Thyroid gland (tissue), 4 donors: ENCODE measurements around the gene KHDRBS1. TPM values are rescaled to one million over a fixed set of nuclear protein-coding genes. Genes with fewer than 3 reads are reported as not detected.

Experiments
- DNase-seq, 2 donors: peaks; one replicate each; pipeline ENCODE4 v3.0.0-alpha.2; 2019
- H3K27ac ChIP-seq, 3 donors: fragments of 200-600 bp; sonication (generic); 1 replicate in 2 of 3; 2 replicates in 1 of 3; pipeline ENCODE4 v1.5.1; 2016 to 2019; ENCODE audit warnings: mild to moderate bottlenecking in 1 of 3, moderate library complexity in 1 of 3
- H3K27me3 ChIP-seq: fragments of 200-600 bp; sonication (generic); one replicate; pipeline ENCODE4 v1.5.1; 2019
- H3K36me3 ChIP-seq, 2 donors: fragments of 200-600 bp; sonication (generic); one replicate each; pipeline ENCODE4 v1.5.1; 2016 to 2019
- H3K4me1 ChIP-seq, 2 donors: fragments of 200-600 bp; sonication (generic); one replicate each; pipeline ENCODE4 v1.5.1; 2017 to 2019
- H3K4me3 ChIP-seq, 3 donors: fragments of 200-600 bp; sonication (generic); replicated peaks in 1 of 3; 1 replicate in 2 of 3; 2 replicates in 1 of 3; pipeline ENCODE4 v1.5.1; 2016; ENCODE audit warnings: mild to moderate bottlenecking in 1 of 3
- H3K9me3 ChIP-seq: fragments of 200-600 bp; sonication (generic); one replicate; pipeline ENCODE4 v1.5.1; 2017
- CTCF ChIP-seq, 6 experiments: fragments of 200-600 bp in 3 of 6; fragments of 450-650 bp in 3 of 6; sonication (generic) in 3 of 6; IDR thresholded peaks; one replicate each; pipeline ENCODE4 v1.5.1; 2016 to 2019; ENCODE audit warnings: antibody characterized with exemption in 6 of 6, mild to moderate bottlenecking in 2 of 6, inconsistent platforms in 1 of 6, moderate library complexity in 1 of 6
- POLR2A ChIP-seq, 2 donors: fragments of 450-650 bp; IDR thresholded peaks; one replicate each; pipeline ENCODE4 v1.6.1; 2017; ENCODE audit warnings: antibody characterized with exemption in 2 of 2, mild to moderate bottlenecking in 2 of 2, moderate library complexity in 1 of 2
- whole genome bisulfite sequencing, 2 donors: methylation state at CpG; one replicate each; pipeline ENCODE4 v1.1.5; 2017; 5-methylcytosine and 5-hydroxymethylcytosine counted together
- intact Hi-C: fragments of 100-400 bp; cut with DNase I; formaldehyde crosslinking; loops from one replicate; pipeline ENCODE4 v1.15.1; 2023
- total RNA-seq, 4 donors: library from RNA; depleted of rRNA; stranded (reverse); fragments of >200 nt; gene quantifications; one replicate each; pipeline ENCODE4 v1.2.3, GENCODE V29; 2016

The KHDRBS1 gene
- total RNA-seq, 4 donors from 2014 or later, result 71.9 to 107 (median 82.5) TPM

- no peak for TF ChIP-seq CTCF (IDR thresholded peaks at IDR 0.05)
- no peak for TF ChIP-seq POLR2A (IDR thresholded peaks at IDR 0.05)
- intact Hi-C loops, result no loop called here
- peaks cover 39 to 50% of the 10 kb centered on the region in 2 donors for H3K4me1 ChIP-seq
- no peak for DNase-seq
- H3K9me3 ChIP-seq, result no peaks in the 10 kb centered on the region
- WGBS, 2 donors, result 69 to 76% methylated on average over 3 of the region's 3 CpGs
- no peaks in the 10 kb centered on the region for H3K27me3 ChIP-seq
- peak overlapping the region in 1 of 3 donors; percentile 6 for H3K27ac ChIP-seq
- no peak overlapping the region for H3K4me3 ChIP-seq
- no peaks in the 10 kb centered on the region for H3K36me3 ChIP-seq
Measured at GRCh38 chr1:32023351-32023750, 9.7 kb downstream of the KHDRBS1 start.

GRCh38 chr1:32025515-32025914 lies 11.8 kb downstream of the KHDRBS1 start:
- H3K4me1 ChIP-seq, result peaks cover 24 to 35% of the 10 kb centered on the region in 2 donors
- H3K27me3 ChIP-seq, result no peaks in the 10 kb centered on the region
- TF ChIP-seq POLR2A (IDR thresholded peaks at IDR 0.05) (no peak), CTCF (IDR thresholded peaks at IDR 0.05) (no peak)
- WGBS, 2 donors, result 89 to 94% methylated on average over 6 of the region's 6 CpGs
- no peak overlapping the region for H3K27ac ChIP-seq
- no peaks in the 10 kb centered on the region for H3K36me3 ChIP-seq
- H3K9me3 ChIP-seq, result no peaks in the 10 kb centered on the region
- no peak for DNase-seq
- intact Hi-C loops, result no loop called here
- H3K4me3 ChIP-seq, result no peak overlapping the region

GRCh38 chr1:32028746-32029145 lies 15.1 kb downstream of the KHDRBS1 start:
- 94 to 97% methylated on average over 3 of the region's 3 CpGs for WGBS, 2 donors
- intact Hi-C loops, result no loop called here
- H3K4me1 ChIP-seq, result peaks cover 18 to 21% of the 10 kb centered on the region in 2 donors
- TF ChIP-seq CTCF (IDR thresholded peaks at IDR 0.05) (no peak), POLR2A (IDR thresholded peaks at IDR 0.05) (no peak)
- DNase-seq, result no peak
- no peak overlapping the region for H3K4me3 ChIP-seq
- H3K36me3 ChIP-seq, result peaks cover 11 to 16% of the 10 kb centered on the region in 2 donors
- H3K27ac ChIP-seq, result no peak overlapping the region
- H3K27me3 ChIP-seq, result no peaks in the 10 kb centered on the region
- no peaks in the 10 kb centered on the region for H3K9me3 ChIP-seq

GRCh38 chr1:32031578-32032274 lies 18.1 kb downstream of the KHDRBS1 start:
- WGBS, 2 donors, result 80 to 86% methylated on average over 8 of the region's 8 CpGs
- Histone ChIP-seq H3K27ac (no peak overlapping the region), H3K27me3 (no peaks in the 10 kb centered on the region), H3K4me1 (peaks cover 15 to 16% of the 10 kb centered on the region in 2 donors), H3K4me3 (no peak overlapping the region), H3K36me3 (peaks cover 19 to 23% of the 10 kb centered on the region in 2 donors), H3K9me3 (no peaks in the 10 kb centered on the region)
- DNase-seq, result no peak
- intact Hi-C loops, result no loop called here
- TF ChIP-seq CTCF (IDR thresholded peaks at IDR 0.05) (no peak), POLR2A (IDR thresholded peaks at IDR 0.05) (no peak)

- H3K27ac ChIP-seq, result no peak overlapping the region
- DNase-seq, result no peak
- H3K27me3 ChIP-seq, result no peaks in the 10 kb centered on the region
Measured at GRCh38 chr1:32032275-32032615, 18.6 kb downstream of the KHDRBS1 start.

More at GRCh38 chr1:32032275-32032615, 18.6 kb downstream of the KHDRBS1 start:
- no peaks in the 10 kb centered on the region for H3K9me3 ChIP-seq
- TF ChIP-seq CTCF (IDR thresholded peaks at IDR 0.05), result no peak
- no peak for TF ChIP-seq POLR2A (IDR thresholded peaks at IDR 0.05)
- WGBS, 2 donors, result 70 to 76% methylated on average over 2 of the region's 2 CpGs
- H3K36me3 ChIP-seq, result peaks cover 24 to 28% of the 10 kb centered on the region in 2 donors
- peaks cover 15 to 16% of the 10 kb centered on the region in 2 donors for H3K4me1 ChIP-seq
- intact Hi-C loops, result no loop called here
- H3K4me3 ChIP-seq, result no peak overlapping the region
